SK-N-SH (cell line): ENCODE data around the gene ATG4B. TPM values are rescaled to one million over a fixed set of nuclear protein-coding genes. Genes with fewer than 3 reads are reported as not detected.

ENCODE experiments used
- CTCF ChIA-PET: fragments of 300-600, 350-600 bp; formaldehyde crosslinking; extraction: SDS; loops from one replicate; lab custom pipeline; 2021; lab: Yijun Ruan, JAX
- POLR2A ChIA-PET: fragments of 350-600 bp; sonication (Branson Sonifier 250); formaldehyde crosslinking; extraction: SDS; loops from one replicate; lab custom pipeline; 2020; ENCODE audit warnings: antibody characterized with exemption, inconsistent platforms; lab: Yijun Ruan, JAX
- DNase-seq: peaks from one replicate; pipeline ENCODE4 v3.0.0; 2012
- H2AFZ ChIP-seq: fragments of 200-600 bp; sonication (generic); 2 replicates; pipeline ENCODE4 v1.8.1; 2016; ENCODE audit warnings: antibody characterized with exemption, mild to moderate bottlenecking, low read depth
- H3F3A ChIP-seq: fragments of 200-600 bp; sonication (generic); replicated peaks from 2 replicates; pipeline ENCODE3; 2016; ENCODE audit warnings: antibody characterized with exemption, mild to moderate bottlenecking; ENCODE audit not compliant: insufficient read depth
- H3K27ac ChIP-seq, 2 experiments: fragments of 200-500 bp in 1 of 2; fragments of 200-600 bp in 1 of 2; sonication (Bioruptor generic) in 1 of 2; sonication (generic), shearing (Covaris generic) in 1 of 2; 2 replicates each; pipeline versions ENCODE4 v1.5.1 to v1.6.1; 2014 to 2016; ENCODE audit warnings: low read depth in 2 of 2, inconsistent platforms in 1 of 2, low read length in 1 of 2, mild to moderate bottlenecking in 1 of 2, mixed read lengths in 1 of 2
- H3K27me3 ChIP-seq: fragments of 200-600 bp; sonication (generic), shearing (Covaris generic); 2 replicates; pipeline ENCODE4 v1.6.1; 2016; ENCODE audit warnings: mixed run types; ENCODE audit not compliant: insufficient read depth
- H3K36me3 ChIP-seq, 2 experiments: fragments of 200-500 bp in 1 of 2; fragments of 200-600 bp in 1 of 2; sonication (Bioruptor generic) in 1 of 2; sonication (generic) in 1 of 2; replicated peaks in 1 of 2; 2 replicates each; pipeline versions ENCODE3 to v1.5.1; 2014 to 2016; ENCODE audit warnings: low read length in 1 of 2, mild to moderate bottlenecking in 1 of 2; ENCODE audit not compliant: insufficient read depth in 2 of 2, control insufficient read depth in 1 of 2
- H3K4me1 ChIP-seq, 2 experiments: fragments of 200-500 bp in 1 of 2; fragments of 200-600 bp in 1 of 2; sonication (Bioruptor generic) in 1 of 2; sonication (generic), shearing (Covaris generic) in 1 of 2; 2 replicates each; pipeline versions ENCODE4 v1.5.1 to v1.6.1; 2014 to 2016; ENCODE audit warnings: low read depth in 1 of 2, low read length in 1 of 2, mixed run types in 1 of 2; ENCODE audit not compliant: insufficient read depth in 2 of 2, control insufficient read depth in 1 of 2
- H3K4me2 ChIP-seq: fragments of 200-600 bp; sonication (generic), shearing (Covaris generic); 2 replicates; pipeline ENCODE4 v1.6.1; 2017; ENCODE audit warnings: mixed run types
- H3K4me3 ChIP-seq, 2 experiments: fragments of 200-500 bp in 1 of 2; fragments of 200-600 bp in 1 of 2; sonication (Bioruptor generic) in 1 of 2; sonication (generic), shearing (Covaris generic) in 1 of 2; 2 replicates each; pipeline versions ENCODE4 v1.5.1 to v1.8.1; 2014 to 2016; ENCODE audit warnings: low read depth in 2 of 2, inconsistent platforms in 1 of 2, low read length in 1 of 2, mild to moderate bottlenecking in 1 of 2, mixed read lengths in 1 of 2, moderate library complexity in 1 of 2
- H3K79me2 ChIP-seq: fragments of 200-600 bp; sonication (generic); 2 replicates; pipeline ENCODE4 v1.8.1; 2017; ENCODE audit warnings: mild to moderate bottlenecking; ENCODE audit not compliant: insufficient read depth
- H3K9ac ChIP-seq: fragments of 200-600 bp; sonication (generic); 2 replicates; pipeline ENCODE4 v1.6.1; 2017; ENCODE audit warnings: mixed run types
- H3K9me2 ChIP-seq: fragments of 200-600 bp; sonication (generic); 2 replicates; pipeline ENCODE4 v1.6.1; 2017; ENCODE audit warnings: mixed run types
- H3K9me3 ChIP-seq: fragments of 200-600 bp; sonication (generic); 2 replicates; pipeline ENCODE4 v1.6.1; 2017; ENCODE audit warnings: mixed run types, mild to moderate bottlenecking, moderate library complexity
- H4K20me1 ChIP-seq: fragments of 200-600 bp; sonication (generic); 2 replicates; pipeline ENCODE4 v1.6.1; 2017; ENCODE audit warnings: mild to moderate bottlenecking, mixed run types; ENCODE audit not compliant: insufficient read depth
- CTCF ChIP-seq: fragments of 200-600 bp; sonication (generic); IDR thresholded peaks from 2 replicates; pipeline ENCODE4 v1.6.1; 2017; ENCODE audit warnings: antibody characterized with exemption, mild to moderate bottlenecking, moderate library complexity
- EZH2phosphoT487 ChIP-seq: fragments of 200-600 bp; sonication (generic); IDR thresholded peaks from 2 replicates; pipeline ENCODE4 v1.6.1; 2017; ENCODE audit warnings: low read depth, mixed run types, mild to moderate bottlenecking, antibody characterized with exemption, moderate library complexity, borderline replicate concordance
- GATA2 ChIP-seq: sonication (generic); formaldehyde crosslinking; IDR thresholded peaks from 2 replicates; pipeline ENCODE4 v1.5.0; 2020; ENCODE audit warnings: mild to moderate bottlenecking, missing genetic modification reagents
- MAX ChIP-seq: IDR thresholded peaks from 2 replicates; pipeline ENCODE4 v1.4.0; 2012; ENCODE audit warnings: low read depth
- MEF2A ChIP-seq: IDR thresholded peaks from 2 replicates; pipeline ENCODE4 v1.4.0; 2012; ENCODE audit warnings: low read depth, borderline replicate concordance
- MXI1 ChIP-seq: IDR thresholded peaks from 2 replicates; pipeline ENCODE4 v1.6.1; 2012; ENCODE audit warnings: mild to moderate bottlenecking, low read depth, low read length, improper control_type of control experiment
- NRF1 ChIP-seq: IDR thresholded peaks from 2 replicates; pipeline ENCODE4 v1.6.1; 2012; ENCODE audit warnings: low read depth, mild to moderate bottlenecking, low read length
- POLR2AphosphoS5 ChIP-seq: IDR thresholded peaks from 2 replicates; pipeline ENCODE4 v1.6.1; 2012; ENCODE audit warnings: low read depth, low read length
- RAD21 ChIP-seq: IDR thresholded peaks from 2 replicates; pipeline ENCODE4 v1.6.1; 2012; ENCODE audit warnings: mild to moderate bottlenecking, low read length
- SIN3A ChIP-seq: IDR thresholded peaks from 2 replicates; pipeline ENCODE4 v1.6.1; 2012; ENCODE audit warnings: low read depth, mild to moderate bottlenecking, low read length, moderate library complexity, borderline replicate concordance
- SMC3 ChIP-seq: IDR thresholded peaks from 2 replicates; pipeline ENCODE4 v1.6.1; 2012; ENCODE audit warnings: low read depth, low read length, improper control_type of control experiment
- TCF12 ChIP-seq: IDR thresholded peaks from 2 replicates; pipeline ENCODE4 v1.4.0; 2012
- USF1 ChIP-seq: IDR thresholded peaks from 2 replicates; pipeline ENCODE4 v1.4.0; 2012; ENCODE audit warnings: low read depth, borderline replicate concordance
- ZBTB33 ChIP-seq: IDR thresholded peaks from 2 replicates; pipeline ENCODE4 v1.4.0; 2012; ENCODE audit warnings: low read depth, borderline replicate concordance
- WGBS: methylation state at CpG from one replicate; pipeline ENCODE4 v1.1.6; 2017; ENCODE audit warnings: low lambda C conversion rate; 5-methylcytosine and 5-hydroxymethylcytosine counted together
- polyA plus RNA-seq, 3 experiments: library from polyadenylated mRNA; depleted of rRNA; stranded (reverse); fragments of >200 nt; gene quantifications; 2 replicates each; pipeline ENCODE4 v1.2.3, GENCODE V29; 2012

The ATG4B gene
- polyA plus RNA-seq, 1 of the 3 experiments (the other 2 are of a cell fraction): 107 TPM

- 5% methylated on average over 15 of the region's 17 CpGs for WGBS
- POLR2A ChIA-PET: interaction anchor here (0.7 to 2.8 kb wide), 8 partner anchors 8 to 180 kb away, joined by 3 to 14 read pairs (median 4); partner anchors contain the start of gene D2HGDH
- H3K36me3 ChIP-seq: peaks cover 8 to 16% of the 10 kb centered on the region in 2 experiments
- 0 out of 2 replicates have a peak, but pooled peaks have one; percentile 14 for TF ChIP-seq TCF12
- no peak for TF ChIP-seq SMC3
- TF ChIP-seq GATA2 (CRISPR knock-in tag): no peak; the same call in 1 of the 2 replicates
- 0 out of 2 replicates have a peak, but pooled peaks have one; percentile 80 for TF ChIP-seq SIN3A
- peak; percentile 51 for TF ChIP-seq CTCF
- TF ChIP-seq MXI1: peak; percentile 90
- TF ChIP-seq RAD21: peak; percentile 49
- peak; percentile 49; the same call in 1 of the 2 replicates for TF ChIP-seq USF1
- TF ChIP-seq POLR2AphosphoS5: no peak
- no peak for TF ChIP-seq ZBTB33
- TF ChIP-seq MEF2A: no peak
- TF ChIP-seq NRF1: no peak
- TF ChIP-seq EZH2phosphoT487: no peak
- TF ChIP-seq MAX: peak; percentile 94
- TF ChIP-seq, all 33 proteins: peak for 7
- peaks cover 0 to 11% of the 10 kb centered on the region in 2 experiments; a peak in 1 of 4 replicates for H3K4me1 ChIP-seq
- peak overlapping the region; percentile 99 for H3K4me2 ChIP-seq
- no peaks in the 10 kb centered on the region for H3K27me3 ChIP-seq
- H3K27ac ChIP-seq: peak overlapping the region; percentile 83 to 86; a peak in 3 of 4 replicates
- H4K20me1 ChIP-seq: peaks cover 8% of the 10 kb centered on the region; the same call in 1 of the 2 replicates
- CTCF ChIA-PET: interaction anchor here (0.7 to 4.9 kb wide), 7 partner anchors 11 to 178 kb away, joined by 3 to 58 read pairs (median 7); partner anchors contain the start of gene RTP5
- H3K4me3 ChIP-seq: peak overlapping the region; percentile 60 to 75
- no peak for DNase-seq
- peaks cover 12% of the 10 kb centered on the region for H3F3A ChIP-seq
- no peaks in the 10 kb centered on the region for H3K9me2 ChIP-seq
- H3K79me2 ChIP-seq: peaks cover 26% of the 10 kb centered on the region; the same call in 1 of the 2 replicates
- no peaks in the 10 kb centered on the region for H3K9me3 ChIP-seq
- 0 out of 2 replicates have a peak overlapping the region, but pooled peaks have one; percentile 30 for H2AFZ ChIP-seq
- peak overlapping the region; percentile 85; the same call in 1 of the 2 replicates for H3K9ac ChIP-seq
Measured at GRCh38 chr2:241701149-241701398, 63.6 kb downstream of the ATG4B start.
